Measurements from ENCODE around the gene NHSL1.

GRCh38 chr6:138477913-138478539, 21.3 kb downstream of the NHSL1 start:
- TF ChIP-seq CTCF (IDR thresholded peaks at IDR 0.05) (no peak), POLR2A (IDR thresholded peaks at IDR 0.05) (no peak)

Data from breast epithelium (tissue), 3 donors.